A549 (cell line): ENCODE data around the gene KRT13.

Experiments used
- CEBPB ChIP-seq, 2 experiments: fragments of >200 bp in 1 of 2; sonication (Bioruptor Twin) in 1 of 2; formaldehyde crosslinking in 1 of 2; IDR thresholded peaks; 2 replicates each; pipeline ENCODE4 v1.6.1; 2012 to 2016
- EP300 ChIP-seq, 2 experiments: fragments of >200 bp; sonication (Bioruptor Twin); formaldehyde crosslinking; IDR thresholded peaks; 2 replicates in 1 of 2; 3 replicates in 1 of 2; pipeline ENCODE4 v1.6.1; 2016 to 2017
- GATA3 ChIP-seq: IDR thresholded peaks from 2 replicates; pipeline ENCODE4 v1.6.1; 2012; ENCODE audit warnings: borderline replicate concordance
- POLR2A ChIP-seq: IDR thresholded peaks from 2 replicates; pipeline ENCODE4 v1.6.1; 2012; ENCODE audit warnings: mild to moderate bottlenecking, low read length
- RARB ChIP-seq: fragments of 250-450 bp; sonication (Bioruptor Pico); IDR thresholded peaks from 2 replicates; pipeline ENCODE4 v1.8.0; 2021; ENCODE audit warnings: mild to moderate bottlenecking, moderate library complexity
- REST ChIP-seq: fragments of 200-600 bp; sonication (generic); IDR thresholded peaks from 2 replicates; pipeline ENCODE4 v1.6.1; 2016; ENCODE audit warnings: antibody characterized with exemption, mild to moderate bottlenecking, moderate library complexity
- USF2 ChIP-seq: fragments of 450-650 bp; IDR thresholded peaks from 2 replicates; pipeline ENCODE4 v1.6.1; 2014; ENCODE audit warnings: antibody characterized with exemption
- ZFP36 ChIP-seq: fragments of 450-650 bp; IDR thresholded peaks from 2 replicates; pipeline ENCODE4 v1.6.1; 2014; ENCODE audit warnings: borderline replicate concordance; ENCODE audit not compliant: partially characterized antibody
- TF ChIP-seq, protein P1 (sequence below): fragments of >200 bp; sonication (Bioruptor Twin); formaldehyde crosslinking; IDR thresholded peaks from 3 replicates; pipeline ENCODE4 v1.5.1; 2016
- TF ChIP-seq, protein P2 (sequence below): fragments of 150-350 bp; IDR thresholded peaks from 2 replicates; pipeline ENCODE4 v1.6.1; 2014; ENCODE audit warnings: low read depth, mild to moderate bottlenecking, low read length

GRCh38 chr17:41464173-41464572, 41.2 kb downstream of the KRT13 start:
- TF ChIP-seq CEBPB (IDR thresholded peaks at IDR 0.05) (no peak), USF2 (no peak), POLR2A (no peak), ZFP36 (no peak), GATA3 (no peak), RARB (no peak), REST (no peak), EP300 (IDR thresholded peaks at IDR 0.05) (no peak)
- TF ChIP-seq, protein P1, sequence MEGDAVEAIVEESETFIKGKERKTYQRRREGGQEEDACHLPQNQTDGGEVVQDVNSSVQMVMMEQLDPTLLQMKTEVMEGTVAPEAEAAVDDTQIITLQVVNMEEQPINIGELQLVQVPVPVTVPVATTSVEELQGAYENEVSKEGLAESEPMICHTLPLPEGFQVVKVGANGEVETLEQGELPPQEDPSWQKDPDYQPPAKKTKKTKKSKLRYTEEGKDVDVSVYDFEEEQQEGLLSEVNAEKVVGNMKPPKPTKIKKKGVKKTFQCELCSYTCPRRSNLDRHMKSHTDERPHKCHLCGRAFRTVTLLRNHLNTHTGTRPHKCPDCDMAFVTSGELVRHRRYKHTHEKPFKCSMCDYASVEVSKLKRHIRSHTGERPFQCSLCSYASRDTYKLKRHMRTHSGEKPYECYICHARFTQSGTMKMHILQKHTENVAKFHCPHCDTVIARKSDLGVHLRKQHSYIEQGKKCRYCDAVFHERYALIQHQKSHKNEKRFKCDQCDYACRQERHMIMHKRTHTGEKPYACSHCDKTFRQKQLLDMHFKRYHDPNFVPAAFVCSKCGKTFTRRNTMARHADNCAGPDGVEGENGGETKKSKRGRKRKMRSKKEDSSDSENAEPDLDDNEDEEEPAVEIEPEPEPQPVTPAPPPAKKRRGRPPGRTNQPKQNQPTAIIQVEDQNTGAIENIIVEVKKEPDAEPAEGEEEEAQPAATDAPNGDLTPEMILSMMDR: no peak
- TF ChIP-seq, protein P2, sequence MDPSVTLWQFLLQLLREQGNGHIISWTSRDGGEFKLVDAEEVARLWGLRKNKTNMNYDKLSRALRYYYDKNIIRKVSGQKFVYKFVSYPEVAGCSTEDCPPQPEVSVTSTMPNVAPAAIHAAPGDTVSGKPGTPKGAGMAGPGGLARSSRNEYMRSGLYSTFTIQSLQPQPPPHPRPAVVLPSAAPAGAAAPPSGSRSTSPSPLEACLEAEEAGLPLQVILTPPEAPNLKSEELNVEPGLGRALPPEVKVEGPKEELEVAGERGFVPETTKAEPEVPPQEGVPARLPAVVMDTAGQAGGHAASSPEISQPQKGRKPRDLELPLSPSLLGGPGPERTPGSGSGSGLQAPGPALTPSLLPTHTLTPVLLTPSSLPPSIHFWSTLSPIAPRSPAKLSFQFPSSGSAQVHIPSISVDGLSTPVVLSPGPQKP: no peak
